ENCODE data around the gene SAP25.

The SAP25 gene

DNA sequence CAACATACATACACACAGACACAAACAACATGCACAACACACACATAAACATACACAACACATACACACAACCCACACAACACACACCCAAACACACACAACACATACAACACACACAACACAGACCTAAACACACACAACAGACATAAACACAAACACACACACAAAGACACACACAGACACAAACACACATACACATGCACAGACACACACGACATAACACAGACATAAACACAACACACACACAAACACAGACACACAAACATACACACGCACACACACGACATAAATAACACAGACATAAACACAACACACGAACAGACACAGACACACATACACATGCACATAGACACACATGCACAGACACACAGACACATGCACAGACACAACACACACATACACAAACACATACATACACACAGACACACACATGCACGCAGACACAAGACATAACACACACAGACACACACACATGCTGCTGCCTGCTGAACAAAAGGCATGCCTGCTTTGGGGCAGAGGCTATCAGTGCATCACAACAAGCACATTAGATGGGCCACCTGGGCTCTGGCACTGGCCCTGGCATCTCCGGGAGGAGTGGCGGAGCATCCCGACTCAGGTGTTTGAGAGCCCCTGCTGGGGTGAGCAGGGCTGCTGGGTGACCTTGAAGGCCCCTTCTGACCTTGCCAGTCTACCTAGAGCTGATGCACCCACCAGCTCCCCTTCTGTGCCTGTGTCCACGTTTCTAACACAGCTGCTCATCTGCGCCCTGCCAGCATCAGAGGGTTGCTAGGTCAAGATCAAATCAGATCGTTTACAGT lies 7.0 kb upstream of the SAP25 start:
- Histone ChIP-seq H3K4me2 (ENCODE audit: low read length) (no peak overlapping the region), H2AFZ (ENCODE audit: low read length) (no peak overlapping the region), H3K36me3 (ENCODE audit: insufficient read depth, low read length) (peaks cover 71% of the 10 kb centered on the region), H3K27ac (ENCODE audit: low read depth, low read length, poor library complexity, severe bottlenecking) (no peak overlapping the region), H4K20me1 (ENCODE audit: insufficient read depth, low read length) (no peaks in the 10 kb centered on the region), H3K79me2 (ENCODE audit: insufficient read depth, low read length) (no peaks in the 10 kb centered on the region), H3K4me3 (ENCODE audit: low read depth, low read length, poor library complexity, severe bottlenecking) (no peak overlapping the region), H3K27me3 (ENCODE audit: insufficient read depth, low read length) (no peaks in the 10 kb centered on the region), H3K9me2 (ENCODE audit: low read depth, low read length) (no peaks in the 10 kb centered on the region), H3K4me1 (ENCODE audit: insufficient read depth, low read length, severe bottlenecking) (peaks cover 27% of the 10 kb centered on the region), H3F3A (ENCODE audit: insufficient read depth, low read length) (no peaks in the 10 kb centered on the region), H3K9me3 (ENCODE audit: low read length) (no peaks in the 10 kb centered on the region), H3K9ac (ENCODE audit: low read length) (no peak overlapping the region)
- TF ChIP-seq, protein P1, sequence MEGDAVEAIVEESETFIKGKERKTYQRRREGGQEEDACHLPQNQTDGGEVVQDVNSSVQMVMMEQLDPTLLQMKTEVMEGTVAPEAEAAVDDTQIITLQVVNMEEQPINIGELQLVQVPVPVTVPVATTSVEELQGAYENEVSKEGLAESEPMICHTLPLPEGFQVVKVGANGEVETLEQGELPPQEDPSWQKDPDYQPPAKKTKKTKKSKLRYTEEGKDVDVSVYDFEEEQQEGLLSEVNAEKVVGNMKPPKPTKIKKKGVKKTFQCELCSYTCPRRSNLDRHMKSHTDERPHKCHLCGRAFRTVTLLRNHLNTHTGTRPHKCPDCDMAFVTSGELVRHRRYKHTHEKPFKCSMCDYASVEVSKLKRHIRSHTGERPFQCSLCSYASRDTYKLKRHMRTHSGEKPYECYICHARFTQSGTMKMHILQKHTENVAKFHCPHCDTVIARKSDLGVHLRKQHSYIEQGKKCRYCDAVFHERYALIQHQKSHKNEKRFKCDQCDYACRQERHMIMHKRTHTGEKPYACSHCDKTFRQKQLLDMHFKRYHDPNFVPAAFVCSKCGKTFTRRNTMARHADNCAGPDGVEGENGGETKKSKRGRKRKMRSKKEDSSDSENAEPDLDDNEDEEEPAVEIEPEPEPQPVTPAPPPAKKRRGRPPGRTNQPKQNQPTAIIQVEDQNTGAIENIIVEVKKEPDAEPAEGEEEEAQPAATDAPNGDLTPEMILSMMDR (IDR thresholded peaks at IDR 0.05; ENCODE audit: low read length): no peak
- no peak for TF ChIP-seq EZH2 (IDR thresholded peaks at IDR 0.05; ENCODE audit: borderline replicate concordance, low read length)

DNA sequence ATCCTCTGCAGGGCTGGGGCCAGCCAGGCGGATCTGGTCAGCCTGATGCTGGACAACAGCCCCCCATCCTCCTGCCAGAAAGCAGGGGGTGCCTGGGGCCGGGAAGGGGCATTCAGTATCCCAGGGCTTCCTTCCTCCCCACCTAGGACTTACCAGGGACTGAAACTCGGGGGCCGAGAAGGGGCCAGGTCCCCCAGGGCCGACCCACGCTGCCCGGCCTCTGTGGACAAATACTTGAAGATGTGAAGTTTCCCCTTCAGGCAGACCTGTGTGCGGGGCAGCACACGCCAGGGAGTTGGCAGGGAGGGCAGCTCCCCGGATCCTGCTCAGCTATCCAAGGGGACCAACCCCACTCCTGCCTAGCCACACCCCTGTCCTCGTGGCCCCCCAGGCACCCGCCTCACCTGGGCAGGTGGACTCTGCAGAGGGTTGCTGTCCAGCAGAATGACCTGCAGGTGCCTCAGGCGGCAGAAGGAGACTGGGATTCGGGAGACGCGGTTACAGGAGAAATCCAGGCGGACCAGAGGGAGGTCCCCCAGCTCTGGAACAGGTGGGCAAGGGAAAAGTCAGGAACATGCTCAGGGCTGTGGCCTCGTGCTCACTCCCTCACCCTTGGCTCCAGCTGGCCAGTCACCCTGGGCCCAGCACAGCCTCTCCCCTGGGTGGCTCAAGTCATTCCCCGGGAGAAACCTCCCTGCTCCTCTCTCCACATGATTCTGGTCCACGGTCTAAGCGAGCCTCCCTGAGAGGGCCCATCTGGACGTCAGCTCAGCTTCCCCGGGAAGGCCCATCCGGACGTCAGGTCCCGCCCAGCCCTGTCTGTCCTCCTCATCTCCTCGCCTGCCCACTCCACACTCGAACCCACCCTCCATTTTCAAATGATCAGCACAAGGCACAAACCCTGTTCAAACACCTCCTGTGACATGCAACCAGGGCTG lies 4.8 kb upstream of the SAP25 start:
- Histone ChIP-seq H3K27me3 (ENCODE audit: insufficient read depth, low read length) (no peaks in the 10 kb centered on the region), H3F3A (ENCODE audit: insufficient read depth, low read length) (no peaks in the 10 kb centered on the region), H3K4me1 (ENCODE audit: insufficient read depth, low read length, severe bottlenecking) (peaks cover 8% of the 10 kb centered on the region), H3K27ac (ENCODE audit: low read depth, low read length, poor library complexity, severe bottlenecking) (no peak overlapping the region), H4K20me1 (ENCODE audit: insufficient read depth, low read length) (no peaks in the 10 kb centered on the region), H2AFZ (ENCODE audit: low read length) (no peak overlapping the region), H3K4me2 (ENCODE audit: low read length) (no peak overlapping the region), H3K79me2 (ENCODE audit: insufficient read depth, low read length) (no peaks in the 10 kb centered on the region), H3K9ac (ENCODE audit: low read length) (no peak overlapping the region), H3K4me3 (ENCODE audit: low read depth, low read length, poor library complexity, severe bottlenecking) (no peak overlapping the region), H3K36me3 (ENCODE audit: insufficient read depth, low read length) (peaks cover 89% of the 10 kb centered on the region), H3K9me3 (ENCODE audit: low read length) (no peaks in the 10 kb centered on the region), H3K9me2 (ENCODE audit: low read depth, low read length) (no peaks in the 10 kb centered on the region)
- no peak for TF ChIP-seq EZH2 (IDR thresholded peaks at IDR 0.05; ENCODE audit: borderline replicate concordance, low read length)
- TF ChIP-seq, protein P1 (IDR thresholded peaks at IDR 0.05; ENCODE audit: low read length): no peak

DNA sequence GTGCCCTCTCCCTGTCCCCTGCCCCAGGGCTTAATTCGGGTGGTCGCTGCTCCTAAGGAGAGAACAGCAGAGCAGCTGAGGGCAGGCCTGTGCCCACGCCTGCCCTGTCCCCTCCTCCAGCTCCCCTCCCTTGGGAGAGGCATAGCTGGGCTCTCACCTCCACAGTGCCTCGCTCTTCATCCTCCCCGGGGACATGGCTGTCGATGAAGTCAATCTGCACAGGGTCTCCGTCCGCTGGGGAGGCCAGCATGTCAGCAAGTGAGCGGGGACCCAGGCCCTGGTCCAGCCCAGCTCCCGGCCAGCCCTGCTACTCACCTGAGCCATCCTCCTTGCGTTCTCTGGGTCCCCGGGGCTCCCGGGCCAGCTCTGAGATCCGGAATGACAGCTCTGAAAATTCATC lies 3.8 kb upstream of the SAP25 start:
- Histone ChIP-seq H3K4me3 (ENCODE audit: low read depth, low read length, poor library complexity, severe bottlenecking) (no peak overlapping the region), H3K9ac (ENCODE audit: low read length) (no peak overlapping the region), H3K36me3 (ENCODE audit: insufficient read depth, low read length) (peaks cover 87% of the 10 kb centered on the region), H3K4me1 (ENCODE audit: insufficient read depth, low read length, severe bottlenecking) (no peaks in the 10 kb centered on the region), H3K9me3 (ENCODE audit: low read length) (no peaks in the 10 kb centered on the region), H3K4me2 (ENCODE audit: low read length) (no peak overlapping the region), H3F3A (ENCODE audit: insufficient read depth, low read length) (no peaks in the 10 kb centered on the region), H3K79me2 (ENCODE audit: insufficient read depth, low read length) (no peaks in the 10 kb centered on the region), H3K27me3 (ENCODE audit: insufficient read depth, low read length) (no peaks in the 10 kb centered on the region), H2AFZ (ENCODE audit: low read length) (no peak overlapping the region), H3K27ac (ENCODE audit: low read depth, low read length, poor library complexity, severe bottlenecking) (no peak overlapping the region), H3K9me2 (ENCODE audit: low read depth, low read length) (no peaks in the 10 kb centered on the region), H4K20me1 (ENCODE audit: insufficient read depth, low read length) (no peaks in the 10 kb centered on the region)
- TF ChIP-seq, protein P1 (IDR thresholded peaks at IDR 0.05; ENCODE audit: low read length): no peak

All from OCI-LY1 (cell line).